Measurements from ENCODE around the gene TWSG1.
"Not testable (repeated sequence)": the region's sequence is repeated elsewhere in the genome, so short reads cannot be mapped to it uniquely, and the experiment has no call there.

TWSG1 gene

GRCh38 chr18:9428862-9429661 lies 94.5 kb downstream of the TWSG1 start:
- DNase-seq, result no peak

- no peak for DNase-seq
Observed at GRCh38 chr18:9429662-9429993, 95.1 kb downstream of the TWSG1 start.

- DNase-seq, result not testable (repeated sequence)
Observed at GRCh38 chr18:9430315-9430714, 95.7 kb downstream of the TWSG1 start.

GRCh38 chr18:9431296-9431695 lies 96.7 kb downstream of the TWSG1 start:
- no peak for DNase-seq

GRCh38 chr18:9433122-9433521 lies 98.5 kb downstream of the TWSG1 start:
- DNase-seq, result not testable (repeated sequence)

- no peak for DNase-seq
Observed at GRCh38 chr18:9433671-9434121, 99.1 kb downstream of the TWSG1 start.

GRCh38 chr18:9434122-9434701 lies 99.6 kb downstream of the TWSG1 start:
- DNase-seq, result no peak

- DNase-seq, result no peak
Observed at GRCh38 chr18:9435041-9435440, 100.5 kb downstream of the TWSG1 start.

GRCh38 chr18:9436206-9436929 lies 101.8 kb downstream of the TWSG1 start:
- DNase-seq, result no peak

- DNase-seq, result no peak
Observed at GRCh38 chr18:9437021-9437437, 102.5 kb downstream of the TWSG1 start.

- no peak for DNase-seq
Observed at GRCh38 chr18:9437672-9438071, 103.1 kb downstream of the TWSG1 start.

GRCh38 chr18:9441061-9441460 lies 106.5 kb downstream of the TWSG1 start:
- no peak for DNase-seq

GRCh38 chr18:9444549-9444948 lies 110.0 kb downstream of the TWSG1 start:
- no peak for DNase-seq

- DNase-seq, result no peak
Observed at GRCh38 chr18:9446839-9447238, 112.3 kb downstream of the TWSG1 start.

GRCh38 chr18:9447334-9447733 lies 112.8 kb downstream of the TWSG1 start:
- DNase-seq, result no peak

GRCh38 chr18:9449600-9450414 lies 115.2 kb downstream of the TWSG1 start:
- DNase-seq, result no peak

- DNase-seq, result not testable (repeated sequence)
Observed at GRCh38 chr18:9450920-9451319, 116.3 kb downstream of the TWSG1 start.

All from CD4-positive, alpha-beta T cell treated with Interleukin-12 subunit alpha and Interleukin-12 subunit beta, for 1 hour (primary cell).